HG03439 (cell line): Measurements from ENCODE around the gene HEMK1.

ENCODE experiments used
- ATAC-seq: cut with Tn5 transposase; IDR thresholded peaks from one replicate; pipeline ENCODE4 v1.9.1; 2021; ENCODE audit warnings: mild to moderate bottlenecking, moderate library complexity; ENCODE audit not compliant: unreplicated experiment

Gene HEMK1

GRCh38 chr3:50599115-50599715 lies 29.9 kb downstream of the HEMK1 start:
- ATAC-seq, result no peak

- no peak for ATAC-seq
These were observed 30.4 kb downstream of the HEMK1 start for GRCh38 chr3:50599716-50600118.

- ATAC-seq, result no peak
These were observed 30.9 kb downstream of the HEMK1 start for GRCh38 chr3:50600141-50600753.

GRCh38 chr3:50600841-50601591 lies 31.7 kb downstream of the HEMK1 start:
- peak; percentile 52 for ATAC-seq

- ATAC-seq, result no peak
These were observed 33.4 kb downstream of the HEMK1 start for GRCh38 chr3:50602595-50603191.

- ATAC-seq, result no peak
These were observed 34.2 kb downstream of the HEMK1 start for GRCh38 chr3:50603261-50604109.

GRCh38 chr3:50604110-50604621 lies 34.8 kb downstream of the HEMK1 start:
- ATAC-seq, result no peak

- no peak for ATAC-seq
These were observed 35.6 kb downstream of the HEMK1 start for GRCh38 chr3:50604628-50605588.

- ATAC-seq, result no peak
These were observed 36.6 kb downstream of the HEMK1 start for GRCh38 chr3:50605901-50606326.

- no peak for ATAC-seq
These were observed 37.3 kb downstream of the HEMK1 start for GRCh38 chr3:50606596-50606995.

- ATAC-seq, result no peak
These were observed 38.2 kb downstream of the HEMK1 start for GRCh38 chr3:50607271-50608091.

- ATAC-seq, result no peak
These were observed 39.0 kb downstream of the HEMK1 start for GRCh38 chr3:50608278-50608677.

GRCh38 chr3:50609071-50609762 lies 39.9 kb downstream of the HEMK1 start:
- ATAC-seq, result no peak

GRCh38 chr3:50609763-50610085 lies 40.4 kb downstream of the HEMK1 start:
- ATAC-seq, result no peak

- ATAC-seq, result no peak
These were observed 41.1 kb downstream of the HEMK1 start for GRCh38 chr3:50610181-50610971.

GRCh38 chr3:50610992-50611463 lies 41.7 kb downstream of the HEMK1 start:
- ATAC-seq, result no peak
